GM19035 (cell line): ENCODE data around the gene PKNOX1.
"Not testable (repeated sequence)": the region's sequence is repeated elsewhere in the genome, so short reads cannot be mapped to it uniquely, and the experiment has no call there.

Experiments
- ATAC-seq: cut with Tn5 transposase; IDR thresholded peaks from one replicate; pipeline ENCODE4 v1.9.1; 2021; ENCODE audit not compliant: unreplicated experiment

PKNOX1 gene

DNA sequence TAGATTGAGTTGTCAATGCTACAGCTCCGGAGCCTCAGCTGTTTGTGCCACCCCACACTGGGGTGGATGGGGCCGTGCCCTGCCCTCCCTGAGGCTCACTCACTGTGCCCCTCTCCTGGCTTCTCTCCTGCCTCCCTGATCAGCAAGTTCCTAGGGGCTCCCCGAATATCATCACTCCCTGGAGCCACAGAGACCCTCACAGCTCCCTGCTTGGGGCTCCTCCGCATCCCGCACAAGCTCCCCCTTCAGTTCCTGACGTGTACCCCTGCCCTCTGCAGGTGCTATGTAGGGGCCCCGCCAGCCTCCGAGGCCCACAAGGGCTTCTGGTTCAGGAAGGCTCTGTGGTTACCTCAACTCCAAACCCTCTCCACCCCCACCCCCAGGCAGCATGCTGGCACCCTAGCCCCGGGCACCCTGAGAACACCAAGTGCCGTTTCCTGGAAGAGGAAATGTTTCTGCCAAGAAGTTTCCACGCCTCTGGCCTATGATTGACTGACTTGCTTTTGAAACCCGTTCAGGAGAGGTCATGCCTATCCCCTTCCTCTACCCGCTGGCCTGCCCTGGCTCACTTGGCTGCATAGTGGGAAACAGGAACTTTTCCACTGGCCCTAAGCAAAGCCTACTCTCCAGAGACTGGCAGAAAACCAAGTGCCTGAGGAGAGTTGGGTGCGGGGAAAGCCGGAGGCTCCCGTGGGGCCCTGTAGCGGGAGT is 71.0 kb downstream of the PKNOX1 start:
- ATAC-seq, result not testable (repeated sequence)

- not testable (repeated sequence) for ATAC-seq
Measured at GRCh38 chr21:43045876-43046821, 71.8 kb downstream of the PKNOX1 start.

- not testable (repeated sequence) for ATAC-seq
Measured at GRCh38 chr21:43053112-43053511, 78.8 kb downstream of the PKNOX1 start.

DNA sequence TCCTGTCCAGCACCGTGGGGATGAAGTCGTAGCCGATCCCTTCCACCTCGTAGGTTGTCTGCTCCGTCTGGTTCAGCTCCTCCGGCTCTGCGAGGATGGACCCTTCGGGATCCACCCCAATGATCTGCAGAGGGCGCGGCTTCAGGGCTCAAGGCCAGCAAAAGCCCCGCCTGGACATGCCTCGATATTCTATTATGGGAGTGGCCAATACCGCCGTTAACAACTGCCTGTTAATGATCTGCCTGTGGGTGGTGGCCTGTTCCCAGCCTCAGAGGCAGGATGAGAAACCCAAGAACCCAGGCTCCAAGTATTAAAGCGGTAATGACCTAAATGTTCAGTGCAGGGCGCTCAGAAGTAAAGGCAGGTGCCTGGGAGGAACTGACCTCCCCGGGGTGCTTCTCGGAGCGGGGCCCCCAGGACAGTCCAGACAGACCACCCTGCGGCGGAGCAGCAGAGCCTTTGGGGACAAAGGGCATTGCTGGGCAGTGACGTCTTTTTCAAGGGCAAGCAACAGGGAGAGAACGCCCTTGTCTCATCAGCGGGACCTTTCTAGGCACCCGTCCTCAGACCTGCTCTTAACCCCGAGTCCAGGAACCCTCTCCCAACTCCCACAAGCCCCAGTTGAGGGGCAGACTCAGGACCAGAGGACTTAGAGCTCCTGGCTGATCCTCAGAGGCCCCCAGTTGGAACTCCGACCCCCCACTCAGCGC is 88.7 kb downstream of the PKNOX1 start:
- ATAC-seq, result not testable (repeated sequence)

- ATAC-seq, result not testable (repeated sequence)
Measured at GRCh38 chr21:43064265-43064917, 90.0 kb downstream of the PKNOX1 start.

DNA sequence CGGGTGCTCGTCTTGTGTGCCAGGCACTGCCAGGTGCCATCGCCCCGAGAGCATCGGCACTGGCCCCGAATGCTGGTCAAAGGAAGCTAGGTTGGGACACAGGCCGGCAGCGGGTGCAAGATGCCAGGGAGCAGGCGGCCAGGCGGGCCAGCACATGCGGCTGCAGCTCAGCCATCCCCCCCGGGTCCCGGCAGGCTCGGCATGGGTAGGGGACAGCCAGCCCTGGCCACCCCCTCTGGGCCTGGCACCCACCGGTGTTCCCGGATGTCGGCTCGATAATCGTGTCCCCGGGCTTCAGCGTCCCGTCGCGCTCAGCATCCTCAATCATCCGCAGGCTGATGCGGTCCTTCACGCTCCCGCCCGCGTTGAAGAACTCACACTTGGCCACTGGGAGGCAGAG is 91.6 kb downstream of the PKNOX1 start:
- not testable (repeated sequence) for ATAC-seq

DNA sequence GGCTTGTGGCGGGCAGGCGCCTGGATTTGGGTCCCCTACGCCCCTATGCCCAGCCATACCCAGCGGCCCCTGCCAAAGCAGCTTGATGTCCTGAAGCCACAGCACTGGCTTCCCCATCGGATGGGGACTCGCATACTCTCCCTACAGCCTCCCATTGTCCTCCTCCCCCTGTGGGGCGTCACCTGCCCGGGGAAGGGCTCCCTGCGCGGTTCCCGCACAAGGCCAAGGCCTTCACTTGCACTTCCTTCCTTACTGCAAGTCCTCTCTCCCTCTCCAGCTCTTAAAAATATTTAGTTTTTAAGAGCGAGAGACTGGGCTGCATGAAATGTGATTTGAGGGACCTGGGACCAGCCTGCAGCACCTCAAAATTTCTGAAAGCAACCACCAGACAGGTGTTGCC is 92.3 kb downstream of the PKNOX1 start:
- not testable (repeated sequence) for ATAC-seq

DNA sequence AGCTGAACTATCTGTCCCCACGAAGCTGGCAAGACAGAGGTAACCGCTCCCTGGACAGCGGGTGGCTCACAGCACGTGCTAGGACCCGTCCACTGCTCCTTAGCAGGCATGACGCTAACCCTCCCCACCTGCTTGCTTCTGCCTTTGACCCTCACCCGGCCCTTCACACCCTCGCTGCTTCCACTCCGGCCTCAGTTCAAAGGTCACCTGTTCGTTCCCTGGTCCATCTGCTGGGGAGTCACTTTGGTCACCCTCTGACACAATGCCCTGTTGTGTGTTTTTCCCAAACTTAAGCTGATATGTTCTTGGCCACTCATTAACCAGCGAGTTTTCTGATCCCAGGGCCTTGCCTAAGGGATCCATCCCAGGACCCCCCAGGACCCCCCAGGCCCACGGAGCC is 93.7 kb downstream of the PKNOX1 start:
- ATAC-seq, result not testable (repeated sequence)

DNA sequence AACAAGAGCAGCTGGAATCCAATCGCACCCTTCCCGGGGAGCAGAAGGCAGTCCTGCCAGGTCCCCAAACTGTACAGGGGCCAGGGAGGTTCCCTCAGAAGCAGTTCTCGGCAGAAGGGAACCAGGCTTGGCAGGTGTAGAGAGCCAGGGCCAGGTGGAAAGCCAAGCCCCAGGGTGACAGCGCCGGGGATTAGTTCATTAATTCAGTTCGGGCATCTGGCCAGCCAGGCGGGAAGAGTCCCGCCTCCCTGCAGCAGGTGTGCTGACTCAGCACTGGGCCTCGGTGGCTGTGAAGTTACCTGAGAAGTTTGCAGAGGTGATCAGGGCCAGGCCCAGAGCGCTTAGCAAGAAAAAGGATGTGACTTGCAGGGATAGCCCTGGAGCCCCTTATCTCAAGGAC is 95.3 kb downstream of the PKNOX1 start:
- not testable (repeated sequence) for ATAC-seq

- not testable (repeated sequence) for ATAC-seq
Measured at GRCh38 chr21:43072742-43073141, 98.4 kb downstream of the PKNOX1 start.

GRCh38 chr21:43074401-43075169 is 100.2 kb downstream of the PKNOX1 start:
- ATAC-seq, result not testable (repeated sequence)

DNA sequence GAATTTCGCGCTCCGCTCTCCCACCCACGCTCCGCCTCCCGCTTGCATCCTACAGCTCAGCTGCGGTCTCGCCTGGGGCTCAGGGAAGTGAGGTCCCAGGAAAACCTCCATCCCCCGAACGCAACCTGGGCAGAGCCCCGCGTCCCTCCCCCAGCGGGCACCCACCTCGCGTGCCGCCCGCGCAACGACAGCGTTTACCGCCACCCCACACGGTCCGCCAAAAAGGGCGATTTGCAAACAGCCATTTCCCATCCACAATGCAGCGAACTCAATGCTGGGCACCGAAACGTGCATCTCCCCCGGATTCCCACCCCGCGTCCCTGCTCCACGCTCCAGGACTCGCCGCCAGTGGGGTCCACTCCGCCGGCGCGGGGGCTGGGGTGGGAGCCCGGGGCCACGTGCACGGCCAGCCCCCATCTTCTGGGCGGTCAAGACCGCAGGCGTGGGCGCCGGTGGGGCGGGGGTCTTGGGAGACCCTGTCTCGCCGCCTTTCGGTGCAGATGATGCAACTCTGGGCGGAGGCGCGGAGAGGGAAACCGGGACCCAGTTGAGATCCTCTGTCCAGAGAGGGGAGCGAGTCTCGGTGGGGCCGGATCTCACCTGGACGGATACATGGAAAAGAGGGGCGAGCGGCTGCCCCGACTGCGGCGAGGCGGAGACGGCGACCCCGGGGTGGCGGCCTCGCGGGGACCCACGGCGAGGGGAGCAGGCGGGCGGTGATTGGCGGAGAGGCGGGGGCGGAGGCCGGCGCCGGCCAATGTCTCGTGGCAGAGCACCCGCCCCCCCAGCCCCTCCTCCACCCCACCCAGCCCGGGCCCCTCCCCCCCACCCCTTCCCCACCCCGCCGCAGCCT is 101.0 kb downstream of the PKNOX1 start, which contains the start of gene CBS:
Gene CBS (minus strand): TSS at position 666 of the 853 bp plus-strand sequence. CDS start 3,642 bp downstream, outside the sequence.
- ATAC-seq, result not testable (repeated sequence)

DNA sequence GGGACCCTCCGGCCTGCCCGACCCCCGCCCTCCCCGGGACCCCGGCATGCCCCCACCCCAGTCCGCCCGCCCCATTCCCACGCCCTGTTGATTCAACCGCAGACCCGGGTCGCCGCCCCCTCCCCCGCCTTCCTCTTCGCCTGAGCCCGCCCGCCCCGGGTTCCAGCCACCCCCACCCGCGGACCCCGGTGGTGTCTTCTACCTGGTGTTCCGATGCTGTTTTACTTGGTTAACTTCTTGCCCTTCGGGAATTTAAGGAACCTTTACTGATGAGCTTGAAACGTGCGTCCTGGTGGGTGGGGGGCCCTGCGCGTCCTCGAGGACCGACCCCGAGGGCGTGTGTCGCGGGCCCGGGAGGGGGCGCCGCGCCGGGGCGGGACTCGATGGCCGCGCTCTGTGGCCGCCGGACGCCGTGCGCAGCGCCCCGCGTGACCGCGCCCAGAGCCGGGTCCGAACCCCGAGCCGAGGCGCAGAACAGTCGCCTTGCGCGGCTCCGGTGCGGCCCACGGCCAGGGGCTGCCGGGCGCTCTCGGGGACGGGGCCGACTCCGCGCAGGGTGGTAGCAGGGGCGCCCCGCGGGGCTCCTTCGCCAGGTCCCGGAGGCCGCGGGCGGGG is 101.8 kb downstream of the PKNOX1 start:
- ATAC-seq, result not testable (repeated sequence)

GRCh38 chr21:43076643-43077042 is 102.3 kb downstream of the PKNOX1 start:
- not testable (repeated sequence) for ATAC-seq

DNA sequence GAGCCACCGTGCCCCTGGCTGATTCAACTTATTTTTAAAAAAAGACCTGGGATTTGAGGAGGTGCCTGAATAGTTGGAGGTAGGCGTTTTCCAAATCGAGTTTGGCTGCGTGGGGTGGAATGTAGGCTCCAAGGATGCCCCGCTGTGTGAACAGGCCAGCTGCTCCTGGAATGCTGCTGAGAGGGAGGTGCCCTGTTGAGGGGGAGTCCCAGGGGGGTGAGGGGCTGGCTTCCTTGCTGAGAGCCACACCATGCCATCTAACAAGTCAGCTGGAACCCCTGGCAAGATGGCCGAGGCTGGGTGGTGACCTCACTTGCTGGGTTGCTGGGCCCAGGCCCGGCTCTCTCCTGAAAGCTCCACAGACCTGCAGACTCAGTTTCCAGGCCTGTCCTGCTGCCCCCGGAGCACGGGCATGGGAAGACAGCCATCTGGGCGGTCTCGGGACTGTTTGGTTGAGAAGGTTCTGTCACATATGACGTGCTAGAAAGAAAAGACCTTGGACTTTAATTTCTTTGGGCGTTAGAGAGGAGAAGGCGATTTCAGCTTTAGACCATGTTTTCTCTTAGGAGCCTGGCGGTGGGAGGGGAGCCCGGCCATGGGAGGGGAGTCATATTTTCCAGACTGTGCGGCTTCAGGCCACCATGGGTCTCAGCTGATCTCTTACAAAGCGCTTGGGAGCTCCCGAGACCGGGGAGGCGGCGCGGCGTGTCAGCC is 108.4 kb downstream of the PKNOX1 start:
- ATAC-seq, result not testable (repeated sequence)
